Epithelial cell of proximal tubule (primary cell): ENCODE measurements around the gene SSUH2. TPM values are rescaled to one million over a fixed set of nuclear protein-coding genes. Genes with fewer than 3 reads are reported as not detected.
"Not testable (repeated sequence)": the region's sequence is repeated elsewhere in the genome, so short reads cannot be mapped to it uniquely, and the experiment has no call there.

Experiments
- DNase-seq: peaks from one replicate; pipeline ENCODE4 v3.0.0-alpha.2; 2011; ENCODE audit warnings: low read depth
- H3K4me3 ChIP-seq: 2 replicates; pipeline ENCODE4 v1.5.1; 2011; ENCODE audit warnings: low read depth, mild to moderate bottlenecking, low read length
- total RNA-seq: library from RNA; depleted of rRNA; stranded (reverse); fragments of >200 nt; gene quantifications from 2 replicates; pipeline ENCODE4 v1.2.3, GENCODE V29; 2015
- TF ChIP-seq, protein P1 (sequence below): conservative IDR thresholded peaks from 2 replicates; pipeline ENCODE4 v1.5.1; 2012; ENCODE audit warnings: low read depth, mild to moderate bottlenecking, low read length

SSUH2 gene
- total RNA-seq, 1 donor from 2014 or later, result not detected

DNA sequence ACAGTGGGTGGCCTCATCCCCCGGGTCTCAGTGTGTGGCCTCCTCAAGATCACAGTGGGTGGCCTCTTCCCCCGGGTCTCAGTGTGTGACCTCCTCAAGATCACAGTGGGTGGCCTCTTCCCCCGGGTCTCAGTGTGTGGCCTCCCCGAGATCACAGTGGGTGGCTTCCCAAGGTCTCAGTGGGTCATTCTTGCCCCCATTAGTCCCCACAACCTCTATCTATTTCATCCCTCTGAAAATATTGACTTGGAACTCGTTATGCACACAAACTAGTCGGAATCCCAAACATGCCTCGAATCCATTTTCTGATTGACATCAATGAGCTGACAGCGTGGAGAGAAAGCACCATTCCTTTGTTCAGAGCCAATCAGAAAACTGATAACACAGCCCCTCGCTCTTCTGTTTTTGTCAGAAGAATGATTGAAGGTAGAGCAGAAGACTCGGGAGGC is 10.8 kb upstream of the SSUH2 start:
- H3K4me3 ChIP-seq, result no peak overlapping the region
- no peak for DNase-seq
- TF ChIP-seq, protein P1, sequence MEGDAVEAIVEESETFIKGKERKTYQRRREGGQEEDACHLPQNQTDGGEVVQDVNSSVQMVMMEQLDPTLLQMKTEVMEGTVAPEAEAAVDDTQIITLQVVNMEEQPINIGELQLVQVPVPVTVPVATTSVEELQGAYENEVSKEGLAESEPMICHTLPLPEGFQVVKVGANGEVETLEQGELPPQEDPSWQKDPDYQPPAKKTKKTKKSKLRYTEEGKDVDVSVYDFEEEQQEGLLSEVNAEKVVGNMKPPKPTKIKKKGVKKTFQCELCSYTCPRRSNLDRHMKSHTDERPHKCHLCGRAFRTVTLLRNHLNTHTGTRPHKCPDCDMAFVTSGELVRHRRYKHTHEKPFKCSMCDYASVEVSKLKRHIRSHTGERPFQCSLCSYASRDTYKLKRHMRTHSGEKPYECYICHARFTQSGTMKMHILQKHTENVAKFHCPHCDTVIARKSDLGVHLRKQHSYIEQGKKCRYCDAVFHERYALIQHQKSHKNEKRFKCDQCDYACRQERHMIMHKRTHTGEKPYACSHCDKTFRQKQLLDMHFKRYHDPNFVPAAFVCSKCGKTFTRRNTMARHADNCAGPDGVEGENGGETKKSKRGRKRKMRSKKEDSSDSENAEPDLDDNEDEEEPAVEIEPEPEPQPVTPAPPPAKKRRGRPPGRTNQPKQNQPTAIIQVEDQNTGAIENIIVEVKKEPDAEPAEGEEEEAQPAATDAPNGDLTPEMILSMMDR, result no peak

DNA sequence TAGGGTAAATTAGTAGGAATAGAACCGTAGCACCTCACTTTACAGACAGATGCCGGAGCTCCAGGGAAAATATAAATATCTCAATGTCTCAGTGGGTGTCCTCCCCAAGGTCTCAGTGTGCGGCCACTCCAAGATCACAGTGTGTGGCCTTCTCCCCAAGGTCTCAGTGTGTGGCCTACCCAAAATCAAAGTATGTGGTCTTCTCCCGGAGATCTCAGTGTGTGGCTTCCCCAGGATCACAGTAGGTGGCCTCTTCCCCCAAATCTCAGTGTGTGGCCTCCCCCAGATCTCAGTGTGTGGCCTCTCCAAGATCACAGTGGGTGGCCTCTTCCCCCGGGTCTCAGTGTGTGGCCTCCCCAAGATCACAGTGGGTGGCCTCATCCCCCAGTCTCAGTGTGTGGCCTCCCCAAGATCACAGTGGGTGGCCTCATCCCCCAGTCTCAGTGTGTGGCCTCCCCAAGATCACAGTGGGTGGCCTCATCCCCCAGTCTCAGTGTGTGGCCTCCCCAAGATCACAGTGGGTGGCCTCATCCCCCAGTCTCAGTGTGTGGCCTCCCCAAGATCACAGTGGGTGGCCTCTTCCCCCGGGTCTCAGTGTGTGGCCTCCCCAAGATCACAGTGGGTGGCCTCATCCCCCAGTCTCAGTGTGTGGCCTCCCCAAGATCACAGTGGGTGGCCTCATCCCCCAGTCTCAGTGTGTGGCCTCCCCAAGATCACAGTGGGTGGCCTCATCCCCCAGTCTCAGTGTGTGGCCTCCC is 10.2 kb upstream of the SSUH2 start:
- DNase-seq, H3K4me3 ChIP-seq: not testable (repeated sequence)

DNA sequence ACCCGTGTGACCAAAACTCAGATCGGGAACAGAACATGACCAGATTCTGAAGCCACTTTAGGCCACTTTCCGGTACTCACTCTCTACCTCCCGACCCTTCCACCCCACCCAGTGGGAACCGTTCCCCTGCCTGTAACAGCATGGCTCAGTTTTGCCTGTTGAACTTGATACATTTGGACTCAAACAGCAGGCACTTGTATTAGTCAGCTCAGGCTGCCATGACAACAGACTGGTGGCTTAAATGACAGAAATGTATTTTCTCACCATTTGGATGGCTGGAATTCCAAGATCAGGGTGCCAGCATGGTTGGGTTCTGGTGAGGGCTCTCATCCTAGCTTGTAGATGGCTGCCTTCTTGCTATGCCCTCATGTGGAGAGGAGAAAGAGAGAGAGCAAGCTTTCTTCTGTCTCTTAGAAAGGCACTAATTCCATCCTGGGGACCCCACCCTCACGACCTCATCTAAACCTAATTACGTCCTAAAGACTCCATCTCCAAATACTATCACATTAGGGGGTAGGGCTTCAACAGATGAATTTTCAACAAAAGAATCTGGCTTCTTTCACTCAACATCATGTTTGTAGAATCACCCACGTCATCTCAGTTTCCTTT is 9.3 kb upstream of the SSUH2 start:
- H3K4me3 ChIP-seq, result no peak overlapping the region
- TF ChIP-seq, protein P1, result no peak
- DNase-seq, result no peak

DNA sequence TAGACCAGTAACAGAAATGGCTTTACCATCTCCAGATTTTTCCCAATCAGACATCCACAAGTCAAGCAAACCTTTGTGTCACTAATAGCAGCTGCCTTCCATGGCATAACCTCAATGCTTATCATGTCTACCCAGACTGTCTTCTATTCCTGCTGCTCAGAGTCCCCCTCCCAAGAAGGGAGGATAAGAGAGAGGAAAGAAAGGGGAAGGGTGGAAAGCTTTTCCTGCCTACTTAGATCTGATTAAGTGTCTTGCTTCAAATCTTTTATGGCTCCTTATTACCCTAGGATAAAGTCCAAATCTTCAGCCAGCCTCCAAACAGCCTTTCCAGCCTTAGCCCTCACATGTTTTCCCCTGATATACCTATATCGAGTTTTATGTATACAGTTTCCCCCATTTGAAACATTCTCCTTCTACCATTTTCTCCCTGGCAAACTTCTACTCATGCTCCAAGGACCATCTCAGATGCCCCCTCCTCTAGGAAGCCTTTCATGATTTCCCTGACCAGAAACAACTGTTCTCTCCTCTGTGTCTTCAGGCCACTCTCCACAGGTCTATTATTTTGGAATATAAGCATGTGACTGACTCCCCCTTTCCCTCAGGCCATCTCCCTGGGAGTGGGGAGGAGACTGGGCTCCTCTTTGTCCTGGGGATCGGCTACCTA is 7.9 kb upstream of the SSUH2 start:
- DNase-seq, result no peak
- no peak overlapping the region for H3K4me3 ChIP-seq
- TF ChIP-seq, protein P1, result no peak

DNA sequence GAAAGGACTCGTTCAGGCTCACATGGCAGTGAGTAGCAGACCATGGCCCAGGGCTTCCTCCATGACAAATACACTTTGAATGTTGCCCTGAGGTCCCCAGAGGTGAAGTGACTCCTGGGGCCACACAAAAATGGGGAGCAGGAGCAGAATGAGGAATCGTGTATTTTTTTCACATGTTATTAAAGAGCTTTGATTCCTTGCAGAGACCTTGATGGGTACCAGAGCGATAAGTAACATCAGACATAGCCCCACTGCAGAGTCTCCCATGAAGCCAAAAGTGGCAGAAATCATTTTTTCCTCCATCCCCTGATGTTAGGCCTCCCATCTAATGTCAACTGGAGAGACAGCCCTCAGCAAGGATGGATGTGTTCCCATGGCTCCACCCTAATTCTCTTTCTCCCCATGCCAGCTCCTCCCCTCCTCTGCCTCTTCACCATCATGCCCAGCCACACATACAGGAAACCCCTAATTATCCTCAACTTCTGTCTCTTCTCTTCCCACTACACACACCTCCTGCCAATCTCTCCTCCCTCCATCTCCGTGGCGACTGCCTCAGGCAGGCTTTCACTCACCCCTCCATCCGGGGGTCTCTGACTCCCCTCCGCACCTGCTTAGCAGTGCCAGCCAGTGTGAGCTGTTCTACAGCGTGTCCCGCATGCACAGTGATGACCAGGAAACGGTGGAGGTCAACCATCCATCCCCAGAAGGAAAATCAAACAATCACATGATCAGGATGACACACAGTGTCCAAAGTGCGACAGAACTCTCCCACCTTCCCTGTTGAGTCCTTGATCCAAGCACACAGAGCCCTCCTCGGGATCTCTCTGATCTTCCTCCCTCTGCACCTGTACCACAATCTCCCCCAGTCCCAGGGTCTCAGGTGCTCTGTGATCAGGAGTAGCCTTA is 7.1 kb upstream of the SSUH2 start:
- TF ChIP-seq, protein P1, result no peak
- no peak overlapping the region for H3K4me3 ChIP-seq
- DNase-seq, result no peak

DNA sequence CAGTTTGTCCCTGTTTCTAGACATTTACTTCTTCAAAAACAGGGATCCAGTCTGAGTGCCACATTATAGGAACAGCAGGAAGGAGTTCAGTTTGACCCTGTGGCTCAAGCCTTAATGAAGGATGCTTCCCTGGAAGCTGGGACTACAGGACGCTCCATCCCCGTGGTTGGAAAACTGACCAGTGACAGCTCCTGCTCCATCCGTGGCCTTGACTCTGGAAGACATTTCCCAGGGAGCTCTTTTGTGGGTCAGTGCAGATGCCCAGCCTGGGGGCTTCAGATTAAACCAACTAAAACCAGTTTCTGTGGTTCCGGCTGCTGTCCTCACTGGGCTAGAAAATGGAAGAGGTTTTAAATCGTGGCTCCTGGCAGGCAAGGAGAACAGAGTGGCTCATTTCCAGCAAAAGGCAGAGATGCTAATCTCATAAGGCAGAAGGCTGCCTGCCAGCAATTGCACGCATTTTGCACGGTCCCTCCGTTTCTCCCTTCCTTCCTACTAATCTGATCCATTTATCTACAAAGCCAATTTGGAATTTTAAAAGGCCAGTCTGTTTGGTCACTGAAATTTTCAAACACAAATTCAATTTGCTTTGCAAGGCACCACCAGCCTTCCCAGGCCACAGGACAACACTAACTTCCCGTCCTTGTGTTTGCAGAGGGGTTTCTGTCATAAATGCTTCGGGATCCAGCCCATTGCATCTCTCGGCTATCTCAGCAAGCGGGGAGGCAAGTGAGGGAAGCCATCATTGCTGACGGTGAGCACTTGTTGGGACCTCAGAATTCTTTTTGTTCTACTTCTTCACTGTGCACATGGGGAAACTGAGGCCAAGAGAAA is 6.2 kb upstream of the SSUH2 start:
- DNase-seq, result no peak
- TF ChIP-seq, protein P1, result no peak
- no peak overlapping the region for H3K4me3 ChIP-seq
